Keratinocyte (primary cell): ENCODE results near the gene ADGRB2. TPM values are rescaled to one million over a fixed set of nuclear protein-coding genes. Genes with fewer than 3 reads are reported as not detected.

Experiments
- DNase-seq: peaks from one replicate; pipeline ENCODE4 v3.0.0-alpha.2; 2011; ENCODE audit warnings: low read depth, missing footprints, low spot score
- FAIRE-seq: peaks from 2 replicates; lab custom pipeline; 2011; peaks lifted over from hg19 to GRCh38; lab: Jason Lieb, UNC
- H2AFZ ChIP-seq: 2 replicates; pipeline ENCODE4 v1.6.0; 2012; ENCODE audit warnings: low read length, control low read depth, inconsistent platforms; ENCODE audit not compliant: control insufficient read depth
- H3K27ac ChIP-seq: 2 replicates; pipeline ENCODE4 v1.5.1; 2011; ENCODE audit warnings: low read length; ENCODE audit not compliant: control insufficient read depth, insufficient read depth
- H3K27me3 ChIP-seq: 3 replicates; pipeline ENCODE4 v1.6.0; 2011; ENCODE audit warnings: low read length; ENCODE audit not compliant: control insufficient read depth, insufficient read depth; ENCODE audit errors: extremely low read depth
- H3K36me3 ChIP-seq, 2 experiments: 2 replicates in 1 of 2; 3 replicates in 1 of 2; pipeline ENCODE4 v1.5.1; 2011; ENCODE audit warnings: low read length in 2 of 2, mild to moderate bottlenecking in 1 of 2; ENCODE audit not compliant: control insufficient read depth in 2 of 2, insufficient read depth in 2 of 2; ENCODE audit errors: extremely low read depth in 1 of 2
- H3K4me1 ChIP-seq: 3 replicates; pipeline ENCODE4 v1.5.1; 2011; ENCODE audit warnings: low read length; ENCODE audit not compliant: control insufficient read depth, insufficient read depth; ENCODE audit errors: extremely low read depth
- H3K4me2 ChIP-seq: 3 replicates; pipeline ENCODE4 v1.6.0; 2011; ENCODE audit warnings: low read depth, low read length; ENCODE audit not compliant: control insufficient read depth, insufficient read depth; ENCODE audit errors: extremely low read depth
- H3K4me3 ChIP-seq, 3 experiments: fragments of 200-600 bp in 1 of 3; sonication (generic) in 1 of 3; 2 replicates in 2 of 3; 3 replicates in 1 of 3; pipeline ENCODE4 v1.5.1; 2011 to 2016; ENCODE audit warnings: low read length in 3 of 3, mild to moderate bottlenecking in 3 of 3, control low read depth in 2 of 3, inconsistent platforms in 1 of 3, low read depth in 1 of 3, mixed read lengths in 1 of 3, mixed run types in 1 of 3, moderate library complexity in 1 of 3; ENCODE audit not compliant: control insufficient read depth in 2 of 3, insufficient read depth in 2 of 3; ENCODE audit errors: extremely low read depth in 1 of 3
- H3K79me2 ChIP-seq: 2 replicates; pipeline ENCODE4 v1.6.0; 2012; ENCODE audit warnings: low read length; ENCODE audit not compliant: control insufficient read depth, insufficient read depth
- H3K9ac ChIP-seq: 3 replicates; pipeline ENCODE4 v1.6.0; 2011; ENCODE audit warnings: low read length; ENCODE audit not compliant: control insufficient read depth, insufficient read depth; ENCODE audit errors: extremely low read depth
- H3K9me1 ChIP-seq: 3 replicates; pipeline ENCODE4 v1.6.0; 2011; ENCODE audit warnings: low read length; ENCODE audit not compliant: control insufficient read depth, insufficient read depth; ENCODE audit errors: extremely low read depth
- H3K9me3 ChIP-seq: 2 replicates; pipeline ENCODE4 v1.5.1; 2012; ENCODE audit warnings: low read depth, low read length; ENCODE audit not compliant: control insufficient read depth
- H4K20me1 ChIP-seq: 3 replicates; pipeline ENCODE4 v1.6.0; 2011; ENCODE audit warnings: low read length; ENCODE audit not compliant: control insufficient read depth, insufficient read depth; ENCODE audit errors: extremely low read depth
- EZH2 ChIP-seq: IDR thresholded peaks from one replicate; pipeline ENCODE4 v1.6.1; 2012; ENCODE audit warnings: inconsistent platforms, mild to moderate bottlenecking, low read length, moderate library complexity
- dilution Hi-C: fragments of 300-500 bp; cut with MboI; formaldehyde crosslinking; loops from one replicate; pipeline ENCODE4 v1.7.0; 2020; ENCODE audit warnings: low sequenced_read_pairs; ENCODE audit not compliant: extremely low pct_ligation_motif_present
- polyA plus RNA-seq, 5 experiments: library from polyadenylated mRNA; depleted of rRNA in 3 of 5; stranded (reverse) in 3 of 5; stranded (forward) in 1 of 5; unstranded in 1 of 5; fragments of >200 nt; gene quantifications; 1 replicate in 1 of 5; 2 replicates in 3 of 5; 3 replicates in 1 of 5; pipeline versions ENCODE4 v1.2.1 to v1.2.3, GENCODE V29; 2011 to 2012; ENCODE audit warnings: missing spikeins in 2 of 5, low read depth in 1 of 5, low replicate concordance in 1 of 5
- TF ChIP-seq, protein P1 (sequence below), 3 experiments: IDR thresholded peaks in 1 of 3; conservative IDR thresholded peaks in 1 of 3; optimal IDR thresholded peaks in 1 of 3; 2 replicates in 2 of 3; 3 replicates in 1 of 3; pipeline versions ENCODE3 to v1.5.1; 2011; ENCODE audit warnings: low read length in 3 of 3, mild to moderate bottlenecking in 3 of 3, moderate library complexity in 2 of 3, control low read depth in 1 of 3, inconsistent platforms in 1 of 3; ENCODE audit not compliant: insufficient read depth in 2 of 3; ENCODE audit errors: extremely low read depth in 1 of 3

ADGRB2 gene
- polyA plus RNA-seq, 1 donor (not counting 4 experiments of a cell fraction or from before 2014, with no cell fraction given), result 0.68 TPM

DNA sequence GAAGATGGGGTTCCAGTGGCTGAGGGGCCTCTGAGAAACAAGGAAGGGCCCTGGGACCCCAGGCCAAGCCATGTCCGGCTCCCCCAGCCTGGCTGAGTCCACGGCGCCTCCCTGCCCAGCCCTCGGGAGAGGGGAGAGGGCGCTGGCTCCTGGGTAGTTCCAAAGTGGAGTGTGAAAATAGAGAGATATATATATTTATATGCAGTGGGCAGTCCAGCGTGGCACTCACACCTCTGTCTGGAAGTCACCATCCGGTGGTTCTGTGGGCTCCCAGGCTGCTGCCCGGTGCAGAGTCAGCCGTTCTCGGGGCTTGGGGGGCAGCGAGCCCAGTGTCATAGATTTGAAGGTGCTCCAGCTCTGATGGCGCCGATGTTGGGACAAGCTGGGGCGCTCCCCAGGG lies 36.9 kb downstream of the ADGRB2 start:
- TF ChIP-seq, protein P1, sequence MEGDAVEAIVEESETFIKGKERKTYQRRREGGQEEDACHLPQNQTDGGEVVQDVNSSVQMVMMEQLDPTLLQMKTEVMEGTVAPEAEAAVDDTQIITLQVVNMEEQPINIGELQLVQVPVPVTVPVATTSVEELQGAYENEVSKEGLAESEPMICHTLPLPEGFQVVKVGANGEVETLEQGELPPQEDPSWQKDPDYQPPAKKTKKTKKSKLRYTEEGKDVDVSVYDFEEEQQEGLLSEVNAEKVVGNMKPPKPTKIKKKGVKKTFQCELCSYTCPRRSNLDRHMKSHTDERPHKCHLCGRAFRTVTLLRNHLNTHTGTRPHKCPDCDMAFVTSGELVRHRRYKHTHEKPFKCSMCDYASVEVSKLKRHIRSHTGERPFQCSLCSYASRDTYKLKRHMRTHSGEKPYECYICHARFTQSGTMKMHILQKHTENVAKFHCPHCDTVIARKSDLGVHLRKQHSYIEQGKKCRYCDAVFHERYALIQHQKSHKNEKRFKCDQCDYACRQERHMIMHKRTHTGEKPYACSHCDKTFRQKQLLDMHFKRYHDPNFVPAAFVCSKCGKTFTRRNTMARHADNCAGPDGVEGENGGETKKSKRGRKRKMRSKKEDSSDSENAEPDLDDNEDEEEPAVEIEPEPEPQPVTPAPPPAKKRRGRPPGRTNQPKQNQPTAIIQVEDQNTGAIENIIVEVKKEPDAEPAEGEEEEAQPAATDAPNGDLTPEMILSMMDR (optimal IDR thresholded peaks at IDR 0.05 in 1 of 3, IDR thresholded peaks at IDR 0.05 in 1 of 3, conservative IDR thresholded peaks at IDR 0.05 in 1 of 3; ENCODE audit: extremely low read depth in 1 of 3, insufficient read depth in 2 of 3, low read length in 3 of 3), result no peak
- TF ChIP-seq EZH2, result no peak
- no peaks in the 10 kb centered on the region for H3K79me2 ChIP-seq
- H3K9me3 ChIP-seq, result no peaks in the 10 kb centered on the region
- no peak overlapping the region for H3K27ac ChIP-seq
- no peak overlapping the region for H3K4me3 ChIP-seq
- FAIRE-seq, result no peak
- no peaks in the 10 kb centered on the region for H4K20me1 ChIP-seq
- H3K4me1 ChIP-seq, result no peaks in the 10 kb centered on the region
- no peaks in the 10 kb centered on the region for H3K27me3 ChIP-seq
- H2AFZ ChIP-seq, result no peak overlapping the region
- dilution Hi-C loops, result no loop called here
- H3K9me1 ChIP-seq, result no peaks in the 10 kb centered on the region
- no peak for DNase-seq
- no peaks in the 10 kb centered on the region for H3K36me3 ChIP-seq
- H3K4me2 ChIP-seq, result no peak overlapping the region
- no peak overlapping the region for H3K9ac ChIP-seq

DNA sequence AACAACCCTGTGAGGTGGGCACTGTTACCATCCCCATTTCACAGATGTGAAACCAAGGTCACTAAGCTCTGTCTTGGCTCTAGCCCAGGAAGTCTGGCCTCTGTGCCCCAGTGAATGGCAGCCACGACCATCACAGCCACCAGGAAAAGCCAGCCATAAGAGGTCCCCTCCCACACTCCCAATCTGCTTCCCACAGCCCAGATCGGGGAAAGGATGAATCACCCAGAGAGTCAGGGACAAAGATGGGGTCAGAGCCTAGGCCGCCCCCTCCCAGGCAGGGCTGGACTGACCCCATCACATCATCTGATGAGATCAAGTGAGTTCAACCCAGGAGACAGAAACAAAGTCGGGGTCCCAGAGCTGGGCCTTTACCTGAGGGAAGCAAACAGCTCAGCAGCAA lies 37.4 kb downstream of the ADGRB2 start:
- Histone ChIP-seq H4K20me1 (no peaks in the 10 kb centered on the region), H3K27me3 (no peaks in the 10 kb centered on the region), H3K9me1 (no peaks in the 10 kb centered on the region), H3K9me3 (no peaks in the 10 kb centered on the region), H3K27ac (no peak overlapping the region), H2AFZ (no peak overlapping the region), H3K4me1 (no peaks in the 10 kb centered on the region), H3K9ac (no peak overlapping the region), H3K4me2 (no peak overlapping the region), H3K79me2 (no peaks in the 10 kb centered on the region), H3K4me3 (no peak overlapping the region), H3K36me3 (no peaks in the 10 kb centered on the region)
- TF ChIP-seq, protein P1 (optimal IDR thresholded peaks at IDR 0.05 in 1 of 3, IDR thresholded peaks at IDR 0.05 in 1 of 3, conservative IDR thresholded peaks at IDR 0.05 in 1 of 3; ENCODE audit: extremely low read depth in 1 of 3, insufficient read depth in 2 of 3, low read length in 3 of 3), result no peak
- no peak for TF ChIP-seq EZH2
- FAIRE-seq (no peak), DNase-seq (no peak)
- dilution Hi-C loops, result no loop called here
